ENCODE measurements around the gene NCBP3. TPM values are rescaled to one million over a fixed set of nuclear protein-coding genes. Genes with fewer than 3 reads are reported as not detected.
"Not testable (repeated sequence)": the region's sequence is repeated elsewhere in the genome, so short reads cannot be mapped to it uniquely, and the experiment has no call there.

Gene NCBP3
- total RNA-seq, 2 experiments from 2014 or later, result 24.5 to 45.7 TPM

DNA sequence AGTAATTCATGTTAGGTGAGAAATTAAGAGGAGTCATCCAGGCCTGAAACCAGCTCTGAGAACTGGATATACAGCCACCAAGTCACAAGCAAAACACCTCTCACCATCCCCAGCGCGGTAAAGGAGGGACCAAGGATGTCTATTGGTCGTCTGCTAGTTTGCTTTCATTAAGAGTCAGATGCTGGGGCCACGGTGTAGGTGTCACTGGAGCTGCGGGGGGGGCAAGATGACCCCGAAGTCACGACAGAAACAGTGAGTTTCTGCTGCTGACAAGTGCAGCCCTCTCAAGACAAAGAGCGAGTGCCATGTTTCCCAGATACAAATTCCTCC is 790 bp downstream of the NCBP3 start:
- H3K9me3 ChIP-seq (ENCODE audit: low read length), result no peaks in the 10 kb centered on the region
- peak overlapping the region; percentile 90 for H3K4me2 ChIP-seq (ENCODE audit: low read length)
- H3K27ac ChIP-seq (ENCODE audit: low read depth, low read length, poor library complexity, severe bottlenecking), result peak overlapping the region; percentile 38
- POLR2A ChIA-PET, result interaction anchor here (0.6 to 1.6 kb wide), 4 partner anchors 12 to 207 kb away, joined by 3 to 10 read pairs (median 4); partner anchors contain the start of gene P2RX1
- peaks cover 25% of the 10 kb centered on the region; the same call in 1 of the 2 replicates for H3K79me2 ChIP-seq (ENCODE audit: insufficient read depth, low read depth, low read length)
- CTCF ChIA-PET (ENCODE audit: unreplicated experiment), result no interaction called here
- no peaks in the 10 kb centered on the region for H3K9me2 ChIP-seq (ENCODE audit: insufficient read depth, low read length)
- no peak for TF ChIP-seq EZH2phosphoT487 (IDR thresholded peaks at IDR 0.05; ENCODE audit: borderline replicate concordance, low read depth, low read length)
- TF ChIP-seq, protein P1, sequence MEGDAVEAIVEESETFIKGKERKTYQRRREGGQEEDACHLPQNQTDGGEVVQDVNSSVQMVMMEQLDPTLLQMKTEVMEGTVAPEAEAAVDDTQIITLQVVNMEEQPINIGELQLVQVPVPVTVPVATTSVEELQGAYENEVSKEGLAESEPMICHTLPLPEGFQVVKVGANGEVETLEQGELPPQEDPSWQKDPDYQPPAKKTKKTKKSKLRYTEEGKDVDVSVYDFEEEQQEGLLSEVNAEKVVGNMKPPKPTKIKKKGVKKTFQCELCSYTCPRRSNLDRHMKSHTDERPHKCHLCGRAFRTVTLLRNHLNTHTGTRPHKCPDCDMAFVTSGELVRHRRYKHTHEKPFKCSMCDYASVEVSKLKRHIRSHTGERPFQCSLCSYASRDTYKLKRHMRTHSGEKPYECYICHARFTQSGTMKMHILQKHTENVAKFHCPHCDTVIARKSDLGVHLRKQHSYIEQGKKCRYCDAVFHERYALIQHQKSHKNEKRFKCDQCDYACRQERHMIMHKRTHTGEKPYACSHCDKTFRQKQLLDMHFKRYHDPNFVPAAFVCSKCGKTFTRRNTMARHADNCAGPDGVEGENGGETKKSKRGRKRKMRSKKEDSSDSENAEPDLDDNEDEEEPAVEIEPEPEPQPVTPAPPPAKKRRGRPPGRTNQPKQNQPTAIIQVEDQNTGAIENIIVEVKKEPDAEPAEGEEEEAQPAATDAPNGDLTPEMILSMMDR (conservative IDR thresholded peaks at IDR 0.05; ENCODE audit: low read length), result no peak
- H3K4me1 ChIP-seq (ENCODE audit: insufficient read depth, low read length, poor library complexity, severe bottlenecking), result peaks cover 14% of the 10 kb centered on the region
- BruUV-seq (replicated peaks), result no TSS peak
- H4K20me1 ChIP-seq (ENCODE audit: insufficient read depth, low read length), result no peaks in the 10 kb centered on the region
- H2AFZ ChIP-seq (ENCODE audit: low read length), result peak overlapping the region; percentile 90; the same call in 1 of the 2 replicates
- peak overlapping the region; percentile 94 for H3K4me3 ChIP-seq (ENCODE audit: low read depth, low read length, poor library complexity, severe bottlenecking)
- peak; percentile 49 for DNase-seq (ENCODE audit: low spot score)
- intact Hi-C loops (cut with micrococcal nuclease; ENCODE audit: unreplicated experiment), result loop anchor here (5.0 kb wide), 1 partner anchor 67 kb away; no protein-coding TSS in a partner anchor
- H3K36me3 ChIP-seq (ENCODE audit: insufficient read depth, low read length), result peaks cover 38% of the 10 kb centered on the region

DNA sequence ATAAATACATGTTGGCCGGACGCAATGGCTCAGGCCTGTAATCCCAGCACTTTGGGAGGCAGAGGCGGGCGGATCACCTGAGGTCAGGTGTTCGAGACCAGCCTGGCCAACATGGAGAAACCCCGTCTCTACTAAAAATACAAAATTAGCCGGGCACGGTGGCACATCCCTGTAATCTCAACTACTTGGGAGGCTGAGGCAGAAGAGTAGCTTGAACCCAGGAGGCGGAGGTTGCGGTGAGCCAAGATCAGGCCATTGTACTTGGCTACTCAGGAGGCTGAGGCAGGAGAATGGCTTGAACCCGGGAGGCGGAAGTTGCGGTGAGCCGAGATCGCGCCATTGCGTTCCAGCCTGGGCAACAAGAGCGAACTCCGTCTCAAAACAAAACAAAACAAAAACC is 1.5 kb downstream of the NCBP3 start:
- intact Hi-C loops (cut with micrococcal nuclease; ENCODE audit: unreplicated experiment); H3K27ac ChIP-seq (ENCODE audit: low read depth, low read length, poor library complexity, severe bottlenecking); DNase-seq (ENCODE audit: low spot score); H3K9me3 ChIP-seq (ENCODE audit: low read length); H2AFZ ChIP-seq (ENCODE audit: low read length); H4K20me1 ChIP-seq (ENCODE audit: insufficient read depth, low read length); H3K9me2 ChIP-seq (ENCODE audit: insufficient read depth, low read length); BruUV-seq (replicated peaks): not testable (repeated sequence)
- ChIA-PET POLR2A (interaction anchor here (0.6 to 1.4 kb wide), 3 partner anchors 72 to 765 kb away, joined by 3 read pairs; partner anchors contain the start of gene P2RX1), CTCF (ENCODE audit: unreplicated experiment) (interaction anchor here (1.0 to 1.4 kb wide), 2 partner anchors 121 to 134 kb away, joined by 3 read pairs; no protein-coding TSS in a partner anchor)
- H3K4me1 ChIP-seq (ENCODE audit: insufficient read depth, low read length, poor library complexity, severe bottlenecking), result peaks cover 14% of the 10 kb centered on the region
- H3K36me3 ChIP-seq (ENCODE audit: insufficient read depth, low read length), result peaks cover 45% of the 10 kb centered on the region
- H3K4me2 ChIP-seq (ENCODE audit: low read length), result peak overlapping the region; percentile 90
- H3K79me2 ChIP-seq (ENCODE audit: insufficient read depth, low read depth, low read length), result peaks cover 25% of the 10 kb centered on the region; the same call in 1 of the 2 replicates
- H3K4me3 ChIP-seq (ENCODE audit: low read depth, low read length, poor library complexity, severe bottlenecking), result peak overlapping the region; percentile 94

DNA sequence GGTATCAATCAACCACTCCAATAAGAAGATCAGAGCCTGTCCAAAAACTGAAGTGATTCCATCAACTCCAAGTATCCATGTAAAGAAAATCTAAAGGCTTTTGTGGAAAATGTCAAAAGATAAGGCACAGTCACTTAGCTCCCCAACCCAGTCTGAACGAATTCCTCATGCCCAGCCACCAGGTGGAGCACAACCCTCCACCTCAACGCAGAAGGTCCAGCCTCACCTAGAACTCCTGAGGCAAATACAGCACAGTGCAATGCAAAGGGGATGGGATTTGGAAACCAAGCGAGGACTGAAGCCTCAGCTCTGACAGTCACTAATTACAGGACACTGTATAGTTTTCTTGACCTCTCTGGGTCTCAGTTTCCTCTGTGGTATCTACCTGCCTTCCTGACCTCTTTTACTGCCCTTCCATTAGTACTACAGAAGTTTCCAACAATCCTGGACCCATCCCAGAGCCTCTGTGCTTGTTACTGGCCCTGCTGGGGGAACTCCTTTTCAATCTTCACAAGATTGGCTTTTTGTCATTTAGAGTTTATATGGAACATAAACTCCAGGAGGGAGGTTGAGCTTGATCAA is 2.0 kb downstream of the NCBP3 start:
- peaks cover 50% of the 10 kb centered on the region for H3K36me3 ChIP-seq (ENCODE audit: insufficient read depth, low read length)
- no peak overlapping the region for H3K4me2 ChIP-seq (ENCODE audit: low read length)
- no peaks in the 10 kb centered on the region for H3K9me2 ChIP-seq (ENCODE audit: insufficient read depth, low read length)
- TSS peak; percentile 9 for BruUV-seq (replicated peaks)
- POLR2A ChIA-PET, result interaction anchor here (0.6 to 1.4 kb wide), 3 partner anchors 72 to 766 kb away, joined by 3 to 4 read pairs (median 3); partner anchors contain the start of gene P2RX1
- H3K4me3 ChIP-seq (ENCODE audit: low read depth, low read length, poor library complexity, severe bottlenecking), result no peak overlapping the region
- H4K20me1 ChIP-seq (ENCODE audit: insufficient read depth, low read length), result no peaks in the 10 kb centered on the region
- H3K4me1 ChIP-seq (ENCODE audit: insufficient read depth, low read length, poor library complexity, severe bottlenecking), result peaks cover 14% of the 10 kb centered on the region
- intact Hi-C loops (cut with micrococcal nuclease; ENCODE audit: unreplicated experiment), result no loop called here
- peaks cover 25% of the 10 kb centered on the region; the same call in 1 of the 2 replicates for H3K79me2 ChIP-seq (ENCODE audit: insufficient read depth, low read depth, low read length)
- peak; percentile 72 for DNase-seq (ENCODE audit: low spot score)
- H3K9me3 ChIP-seq (ENCODE audit: low read length), result no peaks in the 10 kb centered on the region
- H3K27ac ChIP-seq (ENCODE audit: low read depth, low read length, poor library complexity, severe bottlenecking), result no peak overlapping the region
- CTCF ChIA-PET (ENCODE audit: unreplicated experiment), result interaction anchor here (1.0 to 1.4 kb wide), 2 partner anchors 121 to 133 kb away, joined by 3 read pairs; no protein-coding TSS in a partner anchor
- no peak overlapping the region for H2AFZ ChIP-seq (ENCODE audit: low read length)
- TF ChIP-seq, protein P1 (conservative IDR thresholded peaks at IDR 0.05; ENCODE audit: low read length), result peak; percentile 94
- TF ChIP-seq EZH2phosphoT487 (IDR thresholded peaks at IDR 0.05; ENCODE audit: borderline replicate concordance, low read depth, low read length), result no peak
